Heart right ventricle (tissue), 16 donors: ENCODE measurements around the gene C19orf25. TPM values are rescaled to one million over a fixed set of nuclear protein-coding genes. Genes with fewer than 3 reads are reported as not detected.
A peak's percentile ranks its signal among the peaks of the same experiment; 100 is the strongest.
"Not testable (repeated sequence)": the region's sequence is repeated elsewhere in the genome, so short reads cannot be mapped to it uniquely, and the experiment has no call there.

ENCODE experiments used
- ATAC-seq, 8 donors: fragments of 200-7000 bp; cut with Tn5 transposase; one replicate each; pipeline ENCODE4 v1.9.1; 2020; ENCODE audit warnings: mild to moderate bottlenecking in 8 of 8, moderate library complexity in 8 of 8, moderate number of reproducible peaks in 1 of 8
- DNase-seq, 2 donors: peaks; one replicate each; pipeline ENCODE4 v3.0.0-alpha.2; 2020
- H3K27ac ChIP-seq, 10 donors: fragments of 200-600 bp; sonication (generic) in 2 of 10; one replicate each; pipeline versions ENCODE4 v1.5.0 to v1.8.0; 2020 to 2022; ENCODE audit warnings: mild to moderate bottlenecking in 3 of 10
- H3K27me3 ChIP-seq, 7 donors: fragments of 200-600 bp; one replicate each; pipeline ENCODE4 v1.8.0; 2021 to 2022; ENCODE audit warnings: mild to moderate bottlenecking in 2 of 7
- H3K36me3 ChIP-seq, 9 donors: fragments of 200-600 bp; sonication (generic) in 1 of 9; one replicate each; pipeline versions ENCODE4 v1.5.0 to v1.8.0; 2020 to 2022; ENCODE audit warnings: mild to moderate bottlenecking in 2 of 9
- H3K4me1 ChIP-seq, 9 donors: fragments of 200-600 bp; sonication (generic) in 1 of 9; one replicate each; pipeline versions ENCODE4 v1.5.0 to v1.8.0; 2020 to 2022; ENCODE audit warnings: mild to moderate bottlenecking in 4 of 9
- H3K4me3 ChIP-seq, 10 donors: fragments of 200-600 bp; sonication (generic) in 2 of 10; one replicate each; pipeline versions ENCODE4 v1.5.0 to v1.8.0; 2020 to 2022; ENCODE audit warnings: mild to moderate bottlenecking in 7 of 10, moderate library complexity in 2 of 10
- H3K9me3 ChIP-seq, 11 donors: fragments of 200-600 bp in 10 of 11; sonication (generic) in 2 of 11; one replicate each; pipeline versions ENCODE4 v1.5.0 to v1.8.0; 2013 to 2022; ENCODE audit warnings: mild to moderate bottlenecking in 2 of 11, control low read depth in 1 of 11, moderate library complexity in 1 of 11
- CTCF ChIP-seq, 9 donors: fragments of 200-600 bp; sonication (generic) in 2 of 9; IDR thresholded peaks; one replicate each; pipeline versions ENCODE4 v1.5.0 to v1.8.0; 2021 to 2022; ENCODE audit warnings: antibody characterized with exemption in 9 of 9, mild to moderate bottlenecking in 5 of 9, moderate library complexity in 1 of 9
- WGBS, 2 donors: extraction: QIAGEN DNeasy Blood & Tissue Kit; methylation state at CpG; one replicate each; pipeline ENCODE4 v1.1.7; 2013; ENCODE audit warnings: inconsistent platforms in 1 of 2; 5-methylcytosine and 5-hydroxymethylcytosine counted together
- intact Hi-C, 10 donors: fragments of 100-400 bp; cut with DNase I; formaldehyde crosslinking; loops; one replicate each; pipeline versions ENCODE4 v1.11.1 to v1.14.2; 2022
- polyA plus RNA-seq, 2 donors: library from polyadenylated mRNA; stranded (reverse); fragments of 200-250 nt; gene quantifications; one replicate each; pipeline ENCODE4 v1.2.3, GENCODE V29; 2013
- total RNA-seq, 10 donors: library from RNA; stranded (reverse); fragmentation: NEBNext Ultra II Directional in 3 of 10; extraction: Animal tissue kit (Norgen Biotek cat#: 25700) in 3 of 10; gene quantifications; one replicate each; pipeline versions ENCODE4 v1.2.1 to v1.2.4, GENCODE V29; 2021 to 2023
- donor health status: Arrhythmogenic right ventricular cardiomyopathy.
- donor health status: ischemic (EF 13 %, LVEDD 7.1; RV severe dilation, severe dysfunction).
- donor health status: healthy with polysubstance abuse.
- donor health status: DM: no; HTN: yes; CAD: no.
- donor health status: DM: no; HTN: no; CAD: no.
- donor health status: ischemic (EF 25% LVEDD 6.9; RV normal size, moderate dysfunction).
- donor health status: ischemic (EF 25% LVEDD 5.7; RV mildly dilated, moderate dysfunction).
- donor health status: healthy.
- donor health status: DM: yes; HTN: yes; CAD: no.
- donor health status: Ischemic cardiomyopathy.
- donor health status: ischemic (EF 35%, LVEDD 5.7; RV mildly dilated, moderate dysfunction).
- donor health status: nonischemic (EF 11% LVEDD 7.7; RV severe dilation, severe dysfunction).
- donor health status: DM: yes; HTN: yes; CAD: no.
- donor health status: PGD.
- donor health status: ischemic (EF 29% LVEDD 5.4; RV normal size, mild dysfunction).
- donor health status: nonischemic (EF 23%, LVEDD 6.1; RV moderate dilation, normal function).

C19orf25 gene
- total and polyA plus RNA-seq, 12 donors: 12.7 to 29.8 (median 15.4) TPM

DNA sequence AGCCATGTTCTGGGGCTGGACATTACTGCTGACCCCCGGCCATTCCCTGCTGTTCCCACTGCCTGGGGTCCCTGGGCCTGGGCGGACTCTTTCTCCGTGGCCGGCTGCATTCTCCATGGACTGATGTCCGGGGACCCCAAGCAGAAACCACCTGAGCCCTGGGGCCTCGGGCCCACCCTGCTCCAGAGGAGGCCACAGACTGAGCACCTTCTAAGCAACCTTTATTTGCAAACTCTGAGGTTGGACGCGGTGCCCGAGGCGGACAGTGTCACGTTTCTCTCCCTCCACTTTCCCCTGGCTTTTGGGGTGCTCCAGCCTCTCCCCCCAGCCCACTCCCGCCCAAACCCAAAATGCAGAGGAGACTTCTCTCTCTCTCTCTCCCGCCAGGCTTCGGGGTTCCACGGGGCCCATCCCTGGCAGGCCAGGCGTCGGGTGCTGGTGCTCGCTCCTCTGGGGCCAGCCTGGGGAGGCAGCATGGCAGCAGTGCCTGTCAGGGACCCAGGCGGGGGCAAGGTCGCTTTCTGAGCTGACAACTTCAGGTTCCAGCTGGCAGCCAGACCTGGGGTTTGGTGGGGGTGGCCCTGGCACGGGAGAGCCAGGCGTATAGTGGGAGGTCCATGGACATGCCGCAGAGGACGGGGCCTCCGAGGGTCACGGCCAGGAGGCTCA, 2.3 kb upstream of the C19orf25 start:
- Histone ChIP-seq H3K27ac (no peak overlapping the region), H3K9me3 (no peaks in the 10 kb centered on the region), H3K36me3 (peaks cover 0 to 12% (median 0%) of the 10 kb centered on the region in 9 donors), H3K27me3 (no peaks in the 10 kb centered on the region), H3K4me3 (no peak overlapping the region), H3K4me1 (peaks cover 0 to 27% (median 20%) of the 10 kb centered on the region in 9 donors)
- DNase-seq (no peak), ATAC-seq (no peak)
- TF ChIP-seq CTCF (IDR thresholded peaks at IDR 0.05): no peak
- intact Hi-C loops: no loop called here
- 83 to 90% methylated on average over 26 of the region's 26 CpGs for WGBS, 2 donors

DNA sequence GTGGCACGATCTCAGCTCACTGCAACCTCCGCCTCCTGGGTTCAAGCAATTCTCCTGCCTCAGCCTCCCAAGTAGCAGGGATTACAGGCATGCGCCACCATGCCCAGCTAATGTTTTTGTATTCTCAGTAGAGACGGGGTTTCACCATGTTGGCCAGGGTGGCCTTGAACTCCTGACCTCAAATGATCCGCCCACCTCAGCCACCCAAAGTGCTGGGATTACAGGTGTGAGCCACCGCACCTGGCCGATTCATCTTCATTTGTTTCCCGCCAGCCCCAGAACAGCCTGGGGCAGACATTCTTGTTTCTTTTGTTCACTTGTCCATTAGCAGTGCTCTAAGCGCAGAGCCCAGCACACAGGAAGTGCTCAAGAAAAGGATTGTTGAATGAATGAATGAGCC, 2.0 kb downstream of the C19orf25 start:
- intact Hi-C loops, H3K27ac ChIP-seq, ATAC-seq, DNase-seq, H3K4me3 ChIP-seq, H3K9me3 ChIP-seq: not testable (repeated sequence)
- Histone ChIP-seq H3K36me3 (peaks cover 0 to 33% (median 0%) of the 10 kb centered on the region in 9 donors), H3K4me1 (peaks cover 8 to 47% (median 24%) of the 10 kb centered on the region in 9 donors), H3K27me3 (peaks cover 0 to 19% (median 10%) of the 10 kb centered on the region in 7 donors)
- WGBS, 2 donors: 96 to 97% methylated on average over 9 of the region's 9 CpGs

- Histone ChIP-seq H3K27ac (no peak overlapping the region), H3K27me3 (peaks cover 4 to 31% (median 20%) of the 10 kb centered on the region in 7 donors), H3K36me3 (peaks cover 0 to 33% (median 0%) of the 10 kb centered on the region in 9 donors), H3K4me1 (peaks cover 13 to 58% (median 35%) of the 10 kb centered on the region in 9 donors), H3K4me3 (no peak overlapping the region), H3K9me3 (no peaks in the 10 kb centered on the region)
- TF ChIP-seq CTCF (IDR thresholded peaks at IDR 0.05): no peak
- DNase-seq (peak in 1 of 2 donors; percentile 11), ATAC-seq (no peak)
- WGBS, 2 donors: 90 to 91% methylated on average over 31 of the region's 31 CpGs
- intact Hi-C loops: no loop called here
Observed at GRCh38 chr19:1475751-1476437, 3.1 kb downstream of the C19orf25 start.

GRCh38 chr19:1474765-1475351, 4.2 kb downstream of the C19orf25 start:
- H3K9me3 ChIP-seq: no peaks in the 10 kb centered on the region
- intact Hi-C loops: no loop called here
- H3K27me3 ChIP-seq: peaks cover 7 to 41% (median 30%) of the 10 kb centered on the region in 7 donors
- DNase-seq (peak in 1 of 2 donors; percentile 12), ATAC-seq (no peak)
- no peak overlapping the region for H3K4me3 ChIP-seq
- no peak for TF ChIP-seq CTCF (IDR thresholded peaks at IDR 0.05)
- peaks cover 0 to 33% (median 0%) of the 10 kb centered on the region in 9 donors for H3K36me3 ChIP-seq
- 88 to 91% methylated on average over 26 of the region's 26 CpGs for WGBS, 2 donors
- peaks cover 23 to 68% (median 46%) of the 10 kb centered on the region in 9 donors for H3K4me1 ChIP-seq
- H3K27ac ChIP-seq: peak overlapping the region in 5 of 10 donors; percentile 36 to 61 (median 58)
